CD4-positive, alpha-beta memory T cell (primary cell): ENCODE measurements around the gene PPIA. TPM values are rescaled to one million over a fixed set of nuclear protein-coding genes. Genes with fewer than 3 reads are reported as not detected.

Experiments
- CTCF ChIA-PET: fragments of 350-600 bp; sonication (Branson Sonifier 250); formaldehyde crosslinking; loops from one replicate; lab custom pipeline; 2021; ENCODE audit warnings: inconsistent platforms; ENCODE audit not compliant: partially characterized antibody; lab: Charles Lee
- POLR2A ChIA-PET: fragments of 350-600 bp; sonication (Branson Sonifier 250); formaldehyde crosslinking; loops from one replicate; lab custom pipeline; 2021; ENCODE audit not compliant: partially characterized antibody; lab: Charles Lee
- DNase-seq, 5 donors: peaks; one replicate each; pipeline versions ENCODE4 v3.0.0 to v3.0.0-alpha.2; 2020 to 2022; ENCODE audit warnings: mixed read lengths in 1 of 5
- H3K27ac ChIP-seq: one replicate; pipeline ENCODE4 v1.7.0; 2013; ENCODE audit warnings: low read depth, low read length
- H3K27me3 ChIP-seq: 2 replicates; pipeline ENCODE4 v1.7.0; 2013; ENCODE audit warnings: mild to moderate bottlenecking, low read length, moderate library complexity; ENCODE audit not compliant: insufficient read depth
- H3K36me3 ChIP-seq: 2 replicates; pipeline ENCODE4 v1.7.0; 2013; ENCODE audit warnings: mild to moderate bottlenecking, low read length, moderate library complexity; ENCODE audit not compliant: insufficient read depth
- H3K4me1 ChIP-seq: 2 replicates; pipeline ENCODE4 v1.7.0; 2013; ENCODE audit warnings: mild to moderate bottlenecking, low read length, moderate library complexity; ENCODE audit not compliant: insufficient read depth
- H3K4me3 ChIP-seq, 2 donors: one replicate each; pipeline ENCODE4 v1.7.0; 2013; ENCODE audit warnings: low read length in 2 of 2, mild to moderate bottlenecking in 1 of 2
- H3K9me3 ChIP-seq, 2 donors: one replicate each; pipeline ENCODE4 v1.7.0; 2013; ENCODE audit warnings: low read length in 2 of 2, control low read depth in 1 of 2; ENCODE audit not compliant: control insufficient read depth in 1 of 2
- H3K27ac Mint-ChIP-seq, 7 donors: one replicate each; pipeline ENCODE4 v1.8.0; 2020 to 2021; ENCODE audit warnings: mixed read lengths in 7 of 7, mild to moderate bottlenecking in 6 of 7, inconsistent platforms in 3 of 7, moderate library complexity in 3 of 7
- H3K27me3 Mint-ChIP-seq, 2 donors: one replicate each; pipeline ENCODE4 v1.8.0; 2020 to 2021; ENCODE audit warnings: mixed read lengths in 2 of 2
- H3K36me3 Mint-ChIP-seq, 2 donors: one replicate each; pipeline ENCODE4 v1.8.0; 2020 to 2021; ENCODE audit warnings: mixed read lengths in 2 of 2, inconsistent platforms in 1 of 2, mild to moderate bottlenecking in 1 of 2
- H3K4me1 Mint-ChIP-seq, 4 donors: one replicate each; pipeline ENCODE4 v1.8.0; 2020 to 2021; ENCODE audit warnings: mixed read lengths in 4 of 4, mild to moderate bottlenecking in 1 of 4
- H3K4me3 Mint-ChIP-seq, 8 donors: one replicate each; pipeline ENCODE4 v1.8.0; 2020 to 2021; ENCODE audit warnings: mixed read lengths in 8 of 8, mild to moderate bottlenecking in 7 of 8, moderate library complexity in 6 of 8, inconsistent platforms in 3 of 8
- H3K9me3 Mint-ChIP-seq, 8 donors: one replicate each; pipeline ENCODE4 v1.8.0; 2020 to 2021; ENCODE audit warnings: mixed read lengths in 8 of 8, mild to moderate bottlenecking in 5 of 8, inconsistent platforms in 3 of 8, moderate library complexity in 1 of 8
- intact Hi-C: fragments of 100-400 bp; cut with micrococcal nuclease; formaldehyde crosslinking; loops from one replicate; pipeline ENCODE4 v1.15.1; 2023
- polyA plus RNA-seq, 2 donors: library from polyadenylated mRNA; unstranded; fragments of 300-500 nt; fragmentation: Illumina TruSeq; gene quantifications; one replicate each; pipeline ENCODE4 v1.2.3, GENCODE V29; 2021
- total RNA-seq, 2 experiments: library from RNA; stranded (reverse); gene quantifications; one replicate each; pipeline ENCODE4 v1.2.3, GENCODE V29; 2021

PPIA gene
- total and polyA plus RNA-seq, 4 experiments from 2014 or later, result 677 to 3,590 (median 1,761) TPM

DNA sequence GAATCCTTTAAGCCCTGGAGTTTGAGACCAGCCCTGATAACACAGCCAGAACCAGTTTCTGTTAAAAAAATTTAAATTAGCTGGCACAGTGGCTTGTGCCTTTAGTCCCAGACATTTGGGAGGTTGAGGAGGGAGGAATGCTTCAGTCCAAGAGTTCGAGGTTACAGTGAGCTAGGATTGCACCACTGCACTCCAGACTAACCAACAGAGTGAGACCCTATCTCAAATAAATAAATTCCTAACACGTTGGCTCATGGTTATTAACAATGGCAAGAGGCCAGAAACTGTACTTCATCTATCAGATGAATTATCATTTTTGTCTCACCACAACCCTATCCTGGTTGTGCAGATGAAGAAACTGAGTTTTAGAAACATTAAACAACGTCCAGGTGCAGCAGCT, 2.1 kb upstream of the PPIA start:
- intact Hi-C loops, result loop anchor here (10.0 kb wide), 1 partner anchor 90 kb away; no protein-coding TSS in a partner anchor
- H3K36me3 ChIP-seq, result peaks cover 11% of the 10 kb centered on the region
- ChIA-PET CTCF (interaction anchor here (1.0 kb wide), 1 partner anchor 25 kb away, joined by 5 read pairs; no protein-coding TSS in a partner anchor), POLR2A (no interaction called here)
- peaks cover 0 to 4% (median 0%) of the 10 kb centered on the region in 8 donors for H3K9me3 Mint-ChIP-seq
- H3K27ac ChIP-seq, result no peak overlapping the region
- peak overlapping the region in 2 of 8 donors; percentile 12 to 17 for H3K4me3 Mint-ChIP-seq
- peaks cover under 1 to 22% of the 10 kb centered on the region in 2 donors for H3K36me3 Mint-ChIP-seq
- peaks cover 12 to 31% (median 15%) of the 10 kb centered on the region in 4 donors for H3K4me1 Mint-ChIP-seq
- DNase-seq, result no peak
- no peaks in the 10 kb centered on the region for H3K9me3 ChIP-seq
- H3K4me3 ChIP-seq, result no peak overlapping the region
- no peaks in the 10 kb centered on the region for H3K27me3 Mint-ChIP-seq
- H3K27ac Mint-ChIP-seq, result peak overlapping the region in 1 of 7 donors; percentile 33
- H3K27me3 ChIP-seq, result no peaks in the 10 kb centered on the region
- peaks cover 25% of the 10 kb centered on the region for H3K4me1 ChIP-seq

DNA sequence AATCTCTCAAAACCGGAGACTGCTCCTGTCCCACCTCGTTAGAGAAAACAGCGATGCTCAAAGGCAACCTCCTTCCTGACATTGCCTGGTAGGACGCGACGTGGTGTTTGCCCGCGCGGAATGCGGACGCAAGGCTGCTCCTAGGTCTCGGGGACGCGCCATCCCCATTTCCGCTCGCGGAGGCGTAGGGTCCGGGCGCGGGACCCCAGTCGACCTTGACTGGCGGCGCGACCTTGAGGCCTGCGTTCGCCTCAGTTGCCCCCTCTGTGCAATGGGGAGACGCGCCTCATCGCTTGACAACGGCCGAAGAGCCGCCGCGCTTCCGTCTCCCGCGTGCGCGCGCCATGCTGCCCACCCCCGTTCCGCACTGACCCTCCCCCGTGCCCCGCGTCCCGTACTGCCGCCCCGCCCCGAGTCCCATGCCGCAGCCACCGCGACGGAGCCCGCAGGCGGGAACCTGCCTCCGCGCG, 412 bp upstream of the PPIA start:
- Mint-ChIP-seq H3K9me3 (peaks cover 0 to 4% (median 0%) of the 10 kb centered on the region in 8 donors), H3K36me3 (peaks cover 15 to 39% of the 10 kb centered on the region in 2 donors)
- H3K4me3 ChIP-seq, result peak overlapping the region; percentile 66 to 83

GRCh38 chr7:44797329-44798258, 1.1 kb downstream of the PPIA start:
- H3K4me1 Mint-ChIP-seq, result peaks cover 18 to 57% (median 30%) of the 10 kb centered on the region in 4 donors
- ChIA-PET POLR2A (interaction anchor here (0.6 to 3.9 kb wide), 43 partner anchors 7 to 717 kb away, joined by 3 to 47 read pairs (median 3); partner anchors contain the start of genes CCM2, DDX56, H2AZ2 and MYO1G), CTCF (interaction anchor here (0.6 to 2.7 kb wide), 18 partner anchors 10 to 308 kb away, joined by 3 to 18 read pairs (median 4); partner anchors contain the start of genes H2AZ2 and TMED4)
- H3K27ac Mint-ChIP-seq, result peak overlapping the region; percentile 94 to 98 (median 97)
- no peaks in the 10 kb centered on the region for H3K27me3 Mint-ChIP-seq
- no peaks in the 10 kb centered on the region for H3K9me3 ChIP-seq
- peaks cover 37% of the 10 kb centered on the region for H3K36me3 ChIP-seq
- H3K4me1 ChIP-seq, result peaks cover 34% of the 10 kb centered on the region
- H3K27me3 ChIP-seq, result no peaks in the 10 kb centered on the region
- H3K4me3 ChIP-seq, result peak overlapping the region; percentile 73 to 83
- DNase-seq, result peak; percentile 80 to 92 (median 84)
- H3K4me3 Mint-ChIP-seq, result peak overlapping the region; percentile 87 to 97 (median 94)
- H3K36me3 Mint-ChIP-seq, result peaks cover 28 to 54% of the 10 kb centered on the region in 2 donors
- H3K9me3 Mint-ChIP-seq, result peaks cover 0 to 4% (median 0%) of the 10 kb centered on the region in 8 donors
- intact Hi-C loops, result loop anchor here (1.0 to 10.0 kb wide), 4 partner anchors 93 to 223 kb away; no protein-coding TSS in a partner anchor
- peak overlapping the region; percentile 96 for H3K27ac ChIP-seq

More for the DNA sequence above, 412 bp upstream of the PPIA start:
- POLR2A ChIA-PET, result interaction anchor here (1.0 to 3.9 kb wide), 5 partner anchors 9 to 190 kb away, joined by 3 to 31 read pairs (median 4); partner anchors contain the start of gene OGDH
- DNase-seq, result peak in 1 of 5 donors; percentile 77
- Mint-ChIP-seq H3K27ac (peak overlapping the region; percentile 90 to 96 (median 95)), H3K4me3 (peak overlapping the region; percentile 85 to 97 (median 92)), H3K4me1 (peaks cover 18 to 47% (median 25%) of the 10 kb centered on the region in 4 donors), H3K27me3 (no peaks in the 10 kb centered on the region)
- CTCF ChIA-PET, result no interaction called here
- H3K36me3 ChIP-seq, result peaks cover 24% of the 10 kb centered on the region
- H3K4me1 ChIP-seq, result peaks cover 34% of the 10 kb centered on the region
- H3K27me3 ChIP-seq, result no peaks in the 10 kb centered on the region
- H3K27ac ChIP-seq, result peak overlapping the region; percentile 96
- intact Hi-C loops, result loop anchor here (1.0 to 10.0 kb wide), 9 partner anchors 28 to 340 kb away; partner anchors contain the start of genes H2AZ2, OGDH, TMED4 and ZMIZ2
- no peaks in the 10 kb centered on the region for H3K9me3 ChIP-seq

- no peak for DNase-seq
- H3K4me3 Mint-ChIP-seq, result peak overlapping the region; percentile 87 to 97 (median 94)
- H3K27ac ChIP-seq, result peak overlapping the region; percentile 96
- H3K4me3 ChIP-seq, result peak overlapping the region in 1 of 2 donors; percentile 83
- H3K27ac Mint-ChIP-seq, result peak overlapping the region; percentile 94 to 98 (median 97)
- CTCF ChIA-PET, result interaction anchor here (0.9 to 2.7 kb wide), 14 partner anchors 11 to 231 kb away, joined by 3 to 18 read pairs (median 4); partner anchors contain the start of genes H2AZ2 and TMED4
- intact Hi-C loops, result loop anchor here (10.0 kb wide), 1 partner anchor 94 kb away; no protein-coding TSS in a partner anchor
- peaks cover 0 to 4% (median 0%) of the 10 kb centered on the region in 8 donors for H3K9me3 Mint-ChIP-seq
- no peaks in the 10 kb centered on the region for H3K27me3 Mint-ChIP-seq
- peaks cover 32 to 59% of the 10 kb centered on the region in 2 donors for H3K36me3 Mint-ChIP-seq
- POLR2A ChIA-PET, result interaction anchor here (0.6 to 3.9 kb wide), 18 partner anchors 18 to 317 kb away, joined by 3 to 47 read pairs (median 4); partner anchors contain the start of genes H2AZ2, OGDH, TBRG4 and TMED4
- H3K4me1 Mint-ChIP-seq, result peaks cover 18 to 62% (median 30%) of the 10 kb centered on the region in 4 donors
- peaks cover 34% of the 10 kb centered on the region for H3K4me1 ChIP-seq
- peaks cover 47% of the 10 kb centered on the region for H3K36me3 ChIP-seq
- H3K27me3 ChIP-seq, result no peaks in the 10 kb centered on the region
- no peaks in the 10 kb centered on the region for H3K9me3 ChIP-seq
Measured at GRCh38 chr7:44798649-44799305, 2.3 kb downstream of the PPIA start.

- ChIA-PET CTCF (interaction anchor here (0.9 to 1.0 kb wide), 2 partner anchors 24 to 151 kb away, joined by 3 to 4 read pairs; no protein-coding TSS in a partner anchor), POLR2A (interaction anchor here (0.6 to 3.5 kb wide), 4 partner anchors 46 to 218 kb away, joined by 3 to 28 read pairs (median 4); partner anchors contain the start of gene TMED4)
- no peak for DNase-seq
- Mint-ChIP-seq H3K4me3 (peak overlapping the region in 2 of 8 donors; percentile 10 to 12), H3K27ac (peak overlapping the region; percentile 11 to 81 (median 49)), H3K27me3 (no peaks in the 10 kb centered on the region), H3K4me1 (peaks cover 18 to 62% (median 30%) of the 10 kb centered on the region in 4 donors), H3K9me3 (peaks cover 0 to 4% (median 0%) of the 10 kb centered on the region in 8 donors), H3K36me3 (peaks cover 32 to 61% of the 10 kb centered on the region in 2 donors)
- Histone ChIP-seq H3K4me3 (no peak overlapping the region), H3K27ac (peak overlapping the region; percentile 27), H3K4me1 (peaks cover 34% of the 10 kb centered on the region), H3K27me3 (no peaks in the 10 kb centered on the region), H3K36me3 (peaks cover 52% of the 10 kb centered on the region), H3K9me3 (no peaks in the 10 kb centered on the region)
- intact Hi-C loops, result loop anchor here (10.0 kb wide), 1 partner anchor 95 kb away; no protein-coding TSS in a partner anchor
Measured at GRCh38 chr7:44799939-44800338, 3.5 kb downstream of the PPIA start.

DNA sequence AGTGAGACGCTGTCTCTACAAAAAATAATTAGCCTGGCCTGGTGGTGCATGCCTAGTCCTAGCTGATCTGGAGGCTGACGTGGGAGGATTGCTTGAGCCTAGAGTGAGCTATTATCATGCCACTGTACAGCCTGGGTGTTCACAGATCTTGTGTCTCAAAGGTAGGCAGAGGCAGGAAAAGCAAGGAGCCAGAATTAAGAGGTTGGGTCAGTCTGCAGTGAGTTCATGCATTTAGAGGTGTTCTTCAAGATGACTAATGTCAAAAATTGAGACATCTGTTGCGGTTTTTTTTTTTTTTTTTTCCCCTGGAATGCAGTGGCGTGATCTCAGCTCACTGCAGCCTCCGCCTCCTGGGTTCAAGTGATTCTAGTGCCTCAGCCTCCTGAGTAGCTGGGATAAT, 5.4 kb downstream of the PPIA start:
- Mint-ChIP-seq H3K36me3 (peaks cover 32 to 61% of the 10 kb centered on the region in 2 donors), H3K27me3 (no peaks in the 10 kb centered on the region), H3K4me3 (no peak overlapping the region), H3K4me1 (peaks cover 16 to 51% (median 32%) of the 10 kb centered on the region in 4 donors), H3K27ac (peak overlapping the region in 6 of 7 donors; percentile 0 to 83 (median 57)), H3K9me3 (no peaks in the 10 kb centered on the region)
- Histone ChIP-seq H3K36me3 (peaks cover 52% of the 10 kb centered on the region), H3K9me3 (no peaks in the 10 kb centered on the region), H3K27ac (no peak overlapping the region), H3K4me3 (no peak overlapping the region), H3K27me3 (no peaks in the 10 kb centered on the region), H3K4me1 (peaks cover 28% of the 10 kb centered on the region)
- POLR2A ChIA-PET, result interaction anchor here (0.7 kb wide), 1 partner anchor 15 kb away, joined by 3 read pairs; no protein-coding TSS in a partner anchor
- CTCF ChIA-PET, result interaction anchor here (0.6 kb wide), 1 partner anchor 57 kb away, joined by 3 read pairs; no protein-coding TSS in a partner anchor
- DNase-seq, result no peak
- intact Hi-C loops, result no loop called here
